ENCODE measurements around the gene OR6J1.
"Not testable (repeated sequence)": the region's sequence is repeated elsewhere in the genome, so short reads cannot be mapped to it uniquely, and the experiment has no call there.

The OR6J1 gene

DNA sequence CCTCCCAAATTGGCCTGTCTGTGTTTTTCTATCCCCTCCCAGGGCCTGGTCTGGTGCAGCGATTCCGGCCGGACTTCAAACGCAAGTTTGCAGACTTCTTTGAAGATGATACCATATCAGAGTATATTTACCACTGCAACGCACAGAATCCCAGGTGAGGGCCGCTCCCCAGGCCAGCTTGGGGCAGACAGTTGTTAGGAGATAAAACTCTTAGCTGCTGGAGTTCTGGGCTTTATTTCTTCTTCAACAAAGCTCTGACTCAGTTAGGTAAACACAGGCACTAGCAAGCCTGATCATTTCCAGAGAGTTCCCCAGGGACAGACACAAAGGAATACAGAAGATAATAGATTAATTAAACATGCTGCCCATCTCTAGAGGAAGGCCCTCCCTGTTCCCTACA, 37.8 kb downstream of the OR6J1 start:
- no peak for DNase-seq (ENCODE audit: low read depth)

DNA sequence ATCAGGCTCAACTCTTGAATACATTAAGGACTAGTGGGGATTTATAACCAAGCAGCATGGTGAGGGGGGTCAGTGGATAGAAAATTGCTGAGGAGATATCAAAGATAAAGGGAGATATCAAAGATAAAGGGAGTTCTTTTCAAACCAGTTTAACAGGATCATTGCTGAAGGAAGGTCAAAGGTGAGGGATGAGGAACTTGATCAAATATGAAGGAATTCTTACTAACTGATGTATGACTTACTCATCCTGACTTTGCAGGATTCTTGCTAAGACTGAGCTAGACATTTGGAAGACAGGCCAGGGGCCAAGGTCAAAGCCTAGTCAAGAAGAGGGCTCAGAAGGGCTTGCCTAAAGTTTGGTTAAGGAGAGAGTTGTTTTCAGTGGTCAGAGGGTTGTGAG, 41.3 kb downstream of the OR6J1 start:
- DNase-seq (ENCODE audit: low read depth): no peak

DNA sequence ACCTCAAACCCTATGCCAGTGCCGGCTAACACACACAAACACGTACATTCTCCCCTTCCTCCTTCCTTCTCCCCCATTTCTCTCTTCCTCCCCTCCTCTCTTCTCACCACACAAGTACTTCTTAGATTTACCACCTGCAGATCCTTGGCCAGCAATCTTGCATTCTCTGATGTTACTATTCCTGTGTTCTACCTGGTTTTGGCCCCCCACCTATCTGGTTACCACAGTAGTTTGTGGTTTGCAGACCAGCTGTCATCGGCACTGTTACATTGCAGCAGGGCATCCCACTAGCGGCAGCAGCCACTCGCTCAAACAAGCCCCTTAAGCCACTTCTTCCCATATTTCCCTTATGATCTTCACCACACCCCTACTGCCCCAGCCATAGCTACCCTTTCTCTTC, 42.2 kb downstream of the OR6J1 start:
- DNase-seq (ENCODE audit: low read depth): no peak

DNA sequence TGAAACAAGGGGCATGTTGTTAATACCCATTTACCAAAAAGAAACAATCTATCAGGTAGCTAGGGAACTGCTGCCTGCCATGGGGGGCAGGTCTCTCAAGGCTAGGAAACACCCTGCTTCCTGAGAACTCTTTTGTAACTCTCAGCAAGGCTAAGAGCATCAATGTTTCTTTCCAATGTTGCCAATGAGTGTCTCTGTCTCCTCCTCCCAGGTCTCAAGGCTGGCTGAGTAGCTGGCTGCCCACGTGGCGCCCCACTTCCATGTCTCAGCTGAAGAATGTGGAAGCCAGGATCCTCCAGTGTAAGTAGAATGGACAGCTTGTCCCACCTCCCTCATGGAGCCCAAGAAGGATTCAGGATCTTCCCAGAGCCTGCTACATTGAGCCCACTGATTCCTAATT, 42.7 kb downstream of the OR6J1 start:
- DNase-seq (ENCODE audit: low read depth): no peak

DNA sequence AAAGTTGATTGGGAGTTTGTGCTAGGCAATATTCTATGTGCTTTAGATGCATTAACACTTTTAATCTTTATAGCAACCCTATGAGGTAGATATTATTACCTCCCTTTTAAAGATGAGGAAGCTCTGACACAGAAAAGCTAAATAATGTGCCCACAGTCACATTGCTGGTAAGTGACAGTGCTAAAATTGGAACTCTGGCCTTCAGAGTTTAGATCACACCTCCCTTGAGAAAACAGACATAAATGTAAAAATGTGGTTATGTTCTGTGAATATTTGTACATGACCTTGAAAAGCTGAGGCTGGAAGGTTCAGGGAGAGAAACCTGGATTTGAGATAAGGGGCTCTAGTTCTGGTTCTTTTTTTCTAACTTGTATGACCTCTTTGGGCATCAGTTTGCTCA, 44.1 kb downstream of the OR6J1 start:
- no peak for DNase-seq (ENCODE audit: low read depth)

DNA sequence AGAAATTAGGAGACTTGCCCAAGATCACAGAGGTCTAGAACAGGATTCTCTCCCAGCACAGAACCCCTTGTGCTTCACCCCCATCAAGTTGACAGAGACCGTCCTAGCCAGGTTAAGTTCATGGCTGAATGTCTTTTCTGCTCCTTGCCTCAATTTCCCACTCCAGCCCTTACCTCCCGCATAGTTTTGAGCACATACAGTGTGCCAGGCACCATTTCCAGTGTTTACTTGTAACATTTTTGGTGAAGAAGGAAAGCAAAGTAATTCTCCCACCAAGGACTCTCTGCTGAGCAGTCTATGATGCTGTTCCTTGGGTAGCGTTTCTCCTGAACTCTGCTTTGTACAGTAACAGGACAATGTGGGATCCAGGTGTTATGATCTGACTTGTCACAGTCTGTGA, 44.8 kb downstream of the OR6J1 start:
- no peak for DNase-seq (ENCODE audit: low read depth)

DNA sequence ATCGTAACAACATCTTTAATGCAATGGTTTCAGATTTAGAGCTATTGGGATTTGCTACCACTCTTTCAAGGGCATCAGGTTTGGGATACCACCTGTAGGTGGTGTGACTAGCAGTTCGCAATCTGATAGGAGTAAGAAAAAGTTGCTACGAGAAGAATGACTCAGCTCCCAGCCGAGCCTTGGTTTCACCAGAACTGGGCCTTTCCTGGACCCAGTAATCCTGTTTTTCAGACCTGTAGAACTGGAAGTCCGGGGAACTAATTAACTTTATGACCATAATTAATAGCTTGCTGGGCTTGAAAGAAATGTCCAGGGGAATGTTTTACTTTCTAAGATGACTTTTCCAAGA, 45.3 kb downstream of the OR6J1 start:
- DNase-seq (ENCODE audit: low read depth): peak; percentile 7

DNA sequence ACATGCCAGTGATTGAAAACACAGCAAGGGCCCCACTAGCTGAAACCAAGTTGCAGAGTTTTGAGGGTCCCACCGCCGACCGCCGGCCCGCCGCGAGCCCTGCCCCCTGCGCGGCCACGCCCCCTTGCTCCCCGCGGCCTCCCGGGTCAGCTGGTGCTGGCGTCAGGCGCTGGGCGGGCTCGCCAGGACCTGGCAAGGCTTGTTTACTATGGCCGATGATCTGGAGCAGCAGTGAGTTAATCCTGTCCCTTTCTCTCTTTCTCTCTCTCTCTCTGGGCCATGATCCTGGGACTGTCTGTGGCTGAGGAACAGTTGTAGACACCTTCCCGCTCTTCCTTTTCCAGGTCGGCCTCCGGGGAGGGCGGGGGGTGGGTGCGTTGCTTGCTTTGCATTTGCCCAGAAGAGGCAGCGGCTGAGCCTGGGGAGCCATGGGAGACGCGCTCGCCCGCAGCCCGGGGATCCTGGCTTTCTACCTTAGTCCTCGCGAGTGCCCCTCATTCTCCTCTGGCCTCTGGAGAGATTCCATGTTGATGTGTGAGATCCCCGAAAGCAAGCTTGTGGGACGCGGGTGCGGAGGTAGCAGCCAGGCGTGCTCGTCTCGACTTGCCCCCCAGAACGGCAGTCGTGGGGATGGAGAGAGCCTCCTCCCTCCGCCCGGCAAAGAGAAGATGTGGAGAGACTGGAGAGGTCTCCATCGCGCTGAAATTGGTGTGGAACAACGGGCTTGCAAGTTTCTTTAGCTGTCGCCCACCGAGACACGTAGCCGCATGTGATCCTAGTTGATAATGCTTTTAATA, 45.9 kb downstream of the OR6J1 start, which contains the start of gene ABHD4:
Gene ABHD4, plus strand, starts transcription at position 202 of the 797 bp plus-strand sequence. Its CDS starts 7 bp downstream, at position 209.
- peak; percentile 45 for DNase-seq (ENCODE audit: low read depth)

DNA sequence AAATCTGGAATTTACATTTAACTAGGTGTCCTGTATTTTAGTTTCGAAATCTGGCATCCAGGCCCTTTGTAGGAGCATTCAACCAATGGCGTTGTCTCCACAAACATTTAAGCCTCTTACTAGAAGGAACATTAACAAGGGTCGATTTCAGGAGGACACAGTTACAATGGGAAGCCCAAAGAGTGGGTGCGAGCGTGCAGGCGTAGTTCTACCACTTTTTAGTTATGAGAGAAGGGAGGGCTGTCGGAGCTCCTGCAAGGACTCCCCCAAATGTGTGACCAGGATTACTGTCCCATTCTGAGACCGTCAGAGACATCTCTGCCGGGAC, 46.4 kb downstream of the OR6J1 start:
- DNase-seq (ENCODE audit: low read depth): no peak

DNA sequence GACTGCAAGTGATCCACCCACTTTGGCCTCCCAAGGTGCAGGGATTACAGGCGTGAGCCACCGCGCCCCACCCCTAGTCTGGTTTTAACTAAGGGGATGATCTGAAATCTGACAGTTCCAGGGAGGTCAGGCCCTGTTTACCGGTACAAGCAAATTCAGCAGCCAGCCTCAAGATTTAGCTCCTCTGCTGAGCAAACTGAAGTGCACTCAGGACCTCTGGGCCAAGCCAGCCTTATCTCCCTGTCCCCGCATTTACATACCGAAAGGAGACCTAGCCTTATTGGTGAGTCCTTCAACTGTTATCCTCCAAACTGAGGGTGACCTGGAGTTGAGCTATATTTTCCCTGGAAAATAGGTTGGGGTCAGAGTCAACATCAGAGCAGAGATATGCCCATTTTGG, 46.9 kb downstream of the OR6J1 start:
- no peak for DNase-seq (ENCODE audit: low read depth)

DNA sequence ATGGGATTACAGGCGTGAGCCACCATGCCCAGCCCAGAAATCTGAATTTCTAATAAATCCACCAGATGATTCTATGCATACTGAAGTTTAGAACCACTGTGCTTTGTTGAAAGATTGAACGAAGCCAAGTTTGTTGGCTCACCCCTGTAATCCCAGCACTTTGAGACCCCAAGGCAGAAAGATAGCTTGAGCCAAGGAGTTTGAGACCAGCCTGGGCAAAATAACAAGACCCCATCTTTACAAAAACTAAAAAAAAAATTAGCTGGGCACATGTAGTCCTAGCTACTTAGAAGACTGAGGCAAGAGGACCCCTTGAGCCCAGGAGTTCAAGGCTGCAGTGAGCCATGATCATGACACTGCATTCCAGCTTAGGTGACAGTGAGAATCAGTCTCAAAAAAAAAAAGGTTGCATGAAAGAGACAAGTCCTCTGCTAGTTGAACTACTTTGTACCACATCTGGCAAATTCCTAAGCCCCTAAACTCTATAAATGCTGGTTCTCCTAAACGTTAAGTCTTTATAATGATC, 47.7 kb downstream of the OR6J1 start:
- DNase-seq (ENCODE audit: low read depth): no peak

DNA sequence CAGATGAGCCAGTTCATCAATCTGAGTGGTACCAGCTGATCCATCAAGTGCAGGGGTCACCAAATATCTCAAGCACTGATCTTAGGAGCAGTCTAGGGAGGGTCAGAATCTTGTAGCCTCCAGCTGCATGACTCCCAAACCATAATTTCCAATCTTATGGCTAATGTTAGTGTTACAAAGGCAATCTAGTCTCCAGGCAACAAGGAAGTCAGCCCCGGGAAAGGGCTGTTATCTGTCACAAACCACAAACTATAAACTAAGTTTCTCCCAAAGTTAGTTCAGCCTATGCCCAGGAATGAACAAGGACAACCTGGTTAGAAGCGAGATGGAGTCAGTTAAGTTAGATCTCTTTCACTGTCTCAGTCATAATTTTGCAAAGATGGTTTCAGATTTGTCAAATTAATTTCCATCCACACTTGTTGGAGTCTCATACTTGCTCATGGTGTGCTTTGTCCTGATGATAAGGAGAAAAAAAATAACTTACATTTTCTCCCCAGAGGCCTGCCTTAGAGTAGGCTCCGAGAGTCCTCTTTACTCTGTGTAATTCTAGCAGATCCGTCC, 49.9 kb downstream of the OR6J1 start:
- no peak for DNase-seq (ENCODE audit: low read depth)

DNA sequence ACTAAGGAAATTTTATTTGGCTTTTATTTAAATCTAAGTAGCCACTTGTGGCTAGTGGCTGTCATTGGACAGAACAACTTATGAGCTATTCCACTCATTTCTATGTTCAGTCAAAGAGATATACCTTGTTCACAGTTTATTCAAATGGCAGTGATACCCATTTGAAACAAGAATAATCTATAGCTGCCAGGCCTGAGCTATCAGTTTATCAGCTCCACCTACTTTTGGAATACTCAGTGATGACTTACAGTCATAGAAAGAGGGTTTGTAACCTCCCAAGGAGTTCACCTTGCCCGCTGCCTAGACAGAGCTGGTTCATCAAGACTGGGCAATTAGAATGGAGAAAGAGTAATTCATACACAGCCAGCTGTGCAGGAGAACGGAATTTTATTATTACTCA, 50.6 kb downstream of the OR6J1 start:
- no peak for DNase-seq (ENCODE audit: low read depth)

DNA sequence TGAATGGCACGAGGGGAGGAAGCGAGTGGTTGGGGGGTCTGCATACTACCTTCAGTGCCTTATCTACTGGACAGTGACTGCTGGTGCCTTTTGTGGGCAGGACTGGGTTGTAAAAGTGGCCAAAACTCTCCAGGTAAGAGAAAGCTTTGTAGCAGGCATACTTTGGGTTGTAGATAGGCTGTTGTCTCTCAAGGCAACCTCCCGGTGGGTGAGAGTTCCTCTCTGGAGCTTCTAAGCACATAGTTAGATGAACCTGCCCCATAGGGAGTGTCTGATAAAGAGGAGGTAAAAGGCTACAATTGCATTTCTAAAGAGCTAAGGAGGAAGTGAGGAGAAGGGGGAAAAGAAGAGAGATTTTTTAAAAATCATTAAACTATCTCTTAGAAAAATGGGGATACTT, 51.0 kb downstream of the OR6J1 start:
- DNase-seq (ENCODE audit: low read depth): no peak

DNA sequence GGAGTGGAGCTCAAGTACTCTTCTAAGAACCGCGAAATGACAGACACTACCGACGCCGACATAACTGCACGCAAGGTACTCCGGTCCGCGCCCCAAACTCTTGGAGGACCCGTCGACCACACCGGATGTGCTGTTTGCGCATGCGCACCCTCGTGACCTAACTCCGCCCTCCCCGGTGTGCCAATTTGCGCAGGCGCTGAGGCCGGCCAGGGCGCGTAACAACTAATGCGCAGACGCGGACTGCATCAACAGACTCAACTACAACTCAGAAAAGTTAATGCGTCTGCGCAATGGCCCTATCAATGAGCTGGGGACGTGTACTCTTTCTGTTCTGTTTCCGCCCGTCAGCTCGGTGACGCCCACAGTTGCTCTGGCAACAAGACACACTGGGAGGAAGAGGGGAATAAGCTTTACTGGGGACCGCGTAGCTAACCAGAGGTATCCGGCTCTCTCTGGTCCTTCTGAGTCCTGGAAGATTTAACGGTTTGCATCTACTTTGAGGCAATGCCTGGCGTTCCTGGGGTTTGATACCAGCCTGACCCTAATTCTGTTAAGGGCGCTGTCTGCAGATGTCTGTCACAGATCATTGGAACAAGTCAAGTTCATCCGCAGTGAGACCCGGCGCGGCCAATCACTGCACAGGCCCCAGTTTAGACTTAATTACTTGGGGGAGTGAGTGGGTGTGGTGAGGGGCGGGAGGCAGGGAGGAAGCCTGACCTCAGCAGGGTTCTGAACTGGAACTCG, 54.9 kb downstream of the OR6J1 start, which contains the start of gene DAD1:
Gene DAD1, minus strand, starts transcription at position 129 of the 744 bp plus-strand sequence. Its CDS starts 67 bp downstream, at position 62.
- peak; percentile 99 for DNase-seq (ENCODE audit: low read depth)

DNA sequence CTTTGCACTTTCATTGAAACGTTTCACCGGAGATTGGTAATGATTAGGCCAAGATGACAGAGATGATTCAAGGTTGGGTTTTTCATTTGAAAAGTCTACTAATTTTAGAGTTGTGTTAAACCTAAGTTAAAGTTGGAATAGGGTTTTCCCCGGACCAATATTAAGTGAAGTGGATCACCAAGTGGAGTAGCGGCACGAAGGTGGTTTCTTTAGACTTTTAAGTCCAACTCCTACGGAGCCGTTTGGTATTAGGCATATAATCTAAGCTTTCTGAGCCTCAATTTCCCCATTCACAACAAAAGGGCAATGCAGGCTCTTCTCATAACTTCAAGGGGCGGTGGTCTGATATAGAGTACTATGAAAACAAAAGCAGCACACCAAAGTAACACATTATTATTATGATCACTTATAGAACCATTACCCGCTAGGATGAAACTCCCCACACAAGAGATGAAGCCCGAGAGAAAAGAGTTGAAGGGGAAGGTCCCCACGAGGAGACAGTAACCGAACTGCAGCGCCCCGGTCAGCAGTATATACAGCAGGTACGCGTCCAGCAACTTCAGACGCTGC, 55.5 kb downstream of the OR6J1 start:
- DNase-seq (ENCODE audit: low read depth): no peak

DNA sequence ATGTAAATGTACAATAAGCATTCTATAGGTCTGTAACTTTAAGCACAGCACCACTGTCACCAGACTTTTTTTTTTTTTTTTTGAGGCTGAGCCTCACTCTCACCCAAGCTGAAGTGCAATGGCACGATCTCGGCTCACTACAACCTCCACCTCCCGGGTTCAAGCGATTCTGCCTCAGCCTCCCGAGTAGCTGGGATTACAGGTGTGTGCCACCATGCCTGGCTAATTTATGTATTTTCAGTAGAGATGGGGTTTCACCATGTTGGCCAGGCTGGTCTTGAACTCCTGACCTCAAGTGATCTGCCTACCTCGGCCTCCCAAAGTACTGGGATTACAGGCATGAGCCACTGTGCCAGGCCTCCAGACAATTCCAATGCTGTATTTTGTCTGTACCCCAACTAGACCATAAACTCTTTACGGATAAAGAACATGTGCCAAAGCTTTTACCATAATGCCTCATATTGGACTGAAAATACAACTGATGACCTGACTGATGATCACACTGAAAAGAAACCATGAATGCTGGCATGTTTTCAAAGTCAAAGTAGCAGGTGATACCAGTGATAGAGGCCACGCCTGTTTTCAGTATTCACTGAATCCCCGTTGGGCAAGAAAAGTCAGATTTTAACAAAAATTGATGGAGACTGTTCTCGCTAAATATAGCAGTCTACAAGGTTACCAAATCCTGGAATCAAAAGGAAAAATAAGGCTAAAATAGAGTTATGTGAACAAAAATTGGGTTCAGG, 56.3 kb downstream of the OR6J1 start:
- DNase-seq (ENCODE audit: low read depth): not testable (repeated sequence)

DNA sequence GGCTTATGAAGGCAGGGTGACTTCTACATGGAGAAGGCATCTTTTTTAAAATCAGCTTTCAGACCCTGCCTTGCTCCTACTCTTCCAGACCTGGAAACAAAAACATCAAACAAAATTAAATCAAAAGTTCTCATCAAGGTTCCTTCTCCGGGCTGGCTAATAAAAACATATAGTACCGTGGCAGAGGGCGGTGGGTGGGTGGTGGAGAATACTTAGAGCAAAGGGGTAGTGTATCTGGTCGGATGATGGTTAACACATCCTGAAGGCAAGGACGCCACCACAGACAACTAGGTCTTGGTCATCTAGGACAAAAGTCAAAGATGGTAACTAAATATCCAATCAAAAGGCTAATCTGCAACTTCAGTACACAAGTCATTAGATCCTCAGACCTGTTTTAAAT, 56.9 kb downstream of the OR6J1 start:
- DNase-seq (ENCODE audit: low read depth): no peak

DNA sequence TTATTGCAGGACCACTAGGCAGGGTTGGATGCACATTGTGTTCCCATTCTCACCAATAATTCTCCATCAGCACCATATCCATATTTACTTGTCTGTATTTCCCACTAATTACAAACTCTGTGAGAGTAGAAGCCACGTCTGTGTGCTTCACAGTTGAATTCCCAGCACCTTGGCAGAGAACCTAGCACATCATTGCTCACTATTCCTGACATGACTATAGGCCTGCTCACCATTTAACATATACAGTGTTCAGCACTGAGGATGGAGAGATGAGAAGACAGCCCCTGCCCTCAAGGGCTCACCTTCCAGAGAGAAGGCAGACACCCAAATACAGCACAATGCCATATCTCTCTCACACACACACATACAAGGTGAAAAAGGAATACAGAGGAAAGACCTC, 60.2 kb downstream of the OR6J1 start:
- DNase-seq (ENCODE audit: low read depth): no peak

Data from T-helper 22 cell (primary cell).